Kidney glomerular epithelial cell (primary cell): ENCODE results near the gene SKP1.

ENCODE experiments used
- DNase-seq: peaks from one replicate; lab custom pipeline; 2025; lab: John Stamatoyannopoulos, UW

The SKP1 gene

GRCh38 chr5:134113902-134114875 is 62.6 kb downstream of the SKP1 start, which contains the start of gene TCF7:
Gene TCF7 (plus strand): TSS chr5:134114681. CDS start chr5:134114907, 226 bp downstream.
- peak; percentile 20 for DNase-seq

DNA sequence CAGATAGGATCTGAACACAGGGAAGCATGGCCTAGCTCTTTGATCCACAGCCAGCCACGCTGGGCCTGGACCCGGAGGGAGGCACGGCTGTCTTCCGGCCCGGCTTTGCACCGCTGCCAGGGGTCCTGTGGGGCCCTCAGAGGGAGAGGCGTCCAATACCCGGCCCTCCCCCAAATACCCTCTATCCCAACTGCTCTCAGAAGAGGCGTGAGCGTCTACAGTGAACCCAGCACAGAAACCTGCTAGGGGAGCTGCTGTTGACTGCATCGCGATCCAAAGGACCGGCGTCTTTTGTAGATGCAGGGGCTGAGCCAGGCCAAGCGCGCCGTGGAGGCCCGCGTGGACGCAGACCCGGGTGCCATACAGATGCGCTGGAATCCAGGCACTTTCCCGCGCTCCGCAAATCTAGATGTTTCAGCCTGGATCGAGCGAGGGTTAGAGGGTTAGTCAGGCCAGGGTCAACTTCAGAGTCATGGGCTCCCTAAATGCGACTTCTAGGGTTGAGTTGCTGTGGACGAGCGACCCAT is 63.3 kb downstream of the SKP1 start:
- DNase-seq: no peak

GRCh38 chr5:134112726-134113362 is 63.9 kb downstream of the SKP1 start:
- no peak for DNase-seq

GRCh38 chr5:134111741-134112647 is 64.8 kb downstream of the SKP1 start:
- peak; percentile 52 for DNase-seq

DNA sequence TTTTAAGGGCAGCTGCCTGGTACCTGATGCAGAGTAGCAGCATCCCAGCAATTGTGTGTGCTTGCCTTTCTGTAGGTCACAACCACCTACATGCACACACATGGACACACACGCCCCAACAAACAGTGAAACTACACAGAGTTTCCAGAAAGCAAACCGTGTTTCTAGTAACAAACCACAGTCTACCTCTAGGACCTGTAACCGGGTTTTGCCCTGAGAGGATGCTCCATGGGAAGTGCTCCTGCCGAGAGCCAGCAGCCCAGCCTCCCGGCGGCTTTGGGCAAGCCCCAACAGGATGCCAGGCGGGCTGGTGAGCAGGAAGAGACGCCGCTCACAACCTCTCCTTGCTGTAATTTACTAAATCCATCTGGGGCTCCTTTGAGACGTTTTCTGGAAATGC is 66.4 kb downstream of the SKP1 start:
- no peak for DNase-seq

DNA sequence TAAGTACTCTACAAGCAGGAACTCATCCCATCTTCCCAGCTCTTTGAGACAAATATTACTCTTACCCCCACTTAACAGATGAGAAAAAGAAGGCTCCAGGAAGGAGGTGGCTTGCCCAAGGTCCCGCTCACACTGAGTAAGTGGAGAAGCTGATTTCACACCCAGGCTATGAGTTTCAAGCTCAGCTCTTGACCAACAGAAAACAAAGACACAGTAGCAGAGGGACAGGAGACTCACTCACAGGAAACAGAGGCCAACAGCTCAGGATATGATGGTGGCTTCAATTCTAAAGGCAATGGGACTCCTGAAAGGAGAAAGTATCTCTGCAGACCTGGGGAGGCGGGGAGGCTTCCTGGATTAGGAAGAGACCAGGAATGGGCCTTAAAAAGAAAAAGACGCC is 69.0 kb downstream of the SKP1 start:
- DNase-seq: no peak

DNA sequence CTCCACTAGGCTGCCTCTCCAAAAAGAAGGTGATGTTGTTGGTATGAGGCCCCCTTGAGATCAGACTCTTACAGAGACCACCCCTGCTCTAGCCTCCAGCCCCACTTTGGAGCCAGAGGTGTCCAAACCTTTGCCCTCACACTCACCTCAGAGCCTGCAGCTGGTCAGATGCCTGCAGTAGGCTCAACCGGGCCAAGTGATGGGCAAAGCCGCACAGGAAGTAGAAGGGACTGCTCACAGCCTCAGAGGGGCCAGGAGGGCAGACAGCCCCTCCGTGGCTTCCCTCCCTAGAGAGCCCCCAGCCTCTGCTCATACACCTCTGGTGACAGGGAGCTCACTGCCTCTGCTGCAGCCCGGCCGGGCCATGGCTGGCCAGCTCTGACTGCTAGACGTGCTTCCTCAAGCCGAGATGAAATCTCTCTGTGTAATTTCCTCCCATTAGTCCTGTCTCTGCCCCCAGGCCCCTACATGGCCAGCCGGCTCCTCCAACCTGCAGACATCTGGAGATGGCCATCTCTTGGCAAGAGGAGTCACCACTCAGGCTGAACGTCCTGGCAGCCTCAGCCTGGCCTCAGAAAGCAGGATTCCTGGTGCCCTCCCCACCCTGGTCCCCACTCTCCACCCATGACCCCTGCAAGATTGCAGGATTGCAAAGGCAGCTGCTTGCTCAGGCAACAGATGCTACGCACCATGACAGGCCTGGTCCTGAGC is 69.6 kb downstream of the SKP1 start:
- no peak for DNase-seq

GRCh38 chr5:134103998-134104654 is 72.6 kb downstream of the SKP1 start:
- no peak for DNase-seq

- no peak for DNase-seq
Measured at GRCh38 chr5:134103397-134103796, 73.4 kb downstream of the SKP1 start.

- DNase-seq: no peak
Measured at GRCh38 chr5:134101686-134102439, 74.9 kb downstream of the SKP1 start.

- peak; percentile 87 for DNase-seq
Measured at GRCh38 chr5:134100283-134101091, 76.3 kb downstream of the SKP1 start.

- no peak for DNase-seq
Measured at GRCh38 chr5:134099939-134100282, 76.8 kb downstream of the SKP1 start.

- no peak for DNase-seq
Measured at GRCh38 chr5:134099288-134099872, 77.4 kb downstream of the SKP1 start.
